ENCODE data around the gene TROAP. TPM values are rescaled to one million over a fixed set of nuclear protein-coding genes. Genes with fewer than 3 reads are reported as not detected.

Gene TROAP
- total RNA-seq, 1 donor from 2014 or later, result 1.4 TPM

GRCh38 chr12:49322367-49322707 lies 718 bp upstream of the TROAP start:
- Histone ChIP-seq H3K4me1 (peaks cover 16% of the 10 kb centered on the region), H3K27ac (peak overlapping the region; percentile 74), H3K4me3 (peak overlapping the region; percentile 80), H3K36me3 (no peaks in the 10 kb centered on the region), H3K9me3 (no peaks in the 10 kb centered on the region), H3K27me3 (ENCODE audit: low read depth) (no peaks in the 10 kb centered on the region)
- TF ChIP-seq CTCF (IDR thresholded peaks at IDR 0.05), result no peak
- no peak for DNase-seq
- ATAC-seq, result no peak
- intact Hi-C loops (cut with DNase I), result no loop called here

- H3K9me3 ChIP-seq, result no peaks in the 10 kb centered on the region
- TF ChIP-seq CTCF (IDR thresholded peaks at IDR 0.05), result no peak
- no peaks in the 10 kb centered on the region for H3K36me3 ChIP-seq
- no peak overlapping the region for H3K27ac ChIP-seq
- peak overlapping the region; percentile 80 for H3K4me3 ChIP-seq
- no peak for ATAC-seq
- H3K4me1 ChIP-seq, result peaks cover 16% of the 10 kb centered on the region
- no peaks in the 10 kb centered on the region for H3K27me3 ChIP-seq (ENCODE audit: low read depth)
- intact Hi-C loops (cut with DNase I), result no loop called here
- DNase-seq, result no peak
Measured at GRCh38 chr12:49323524-49324097, 556 bp downstream of the TROAP start.

- H3K4me1 ChIP-seq, result peaks cover 16% of the 10 kb centered on the region
- H3K4me3 ChIP-seq, result no peak overlapping the region
- intact Hi-C loops (cut with DNase I), result no loop called here
- H3K27ac ChIP-seq, result no peak overlapping the region
- no peak for DNase-seq
- H3K9me3 ChIP-seq, result no peaks in the 10 kb centered on the region
- no peak for TF ChIP-seq CTCF (IDR thresholded peaks at IDR 0.05)
- H3K36me3 ChIP-seq, result no peaks in the 10 kb centered on the region
- H3K27me3 ChIP-seq (ENCODE audit: low read depth), result no peaks in the 10 kb centered on the region
- ATAC-seq, result no peak
Measured at GRCh38 chr12:49325606-49326005, 2.6 kb downstream of the TROAP start.

GRCh38 chr12:49327368-49327767 lies 4.3 kb downstream of the TROAP start:
- no peak overlapping the region for H3K4me3 ChIP-seq
- intact Hi-C loops (cut with DNase I), result no loop called here
- H3K9me3 ChIP-seq, result no peaks in the 10 kb centered on the region
- peaks cover 2% of the 10 kb centered on the region for H3K27me3 ChIP-seq (ENCODE audit: low read depth)
- H3K4me1 ChIP-seq, result peaks cover 9% of the 10 kb centered on the region
- DNase-seq (no peak), ATAC-seq (no peak)
- TF ChIP-seq CTCF (IDR thresholded peaks at IDR 0.05), result no peak
- no peak overlapping the region for H3K27ac ChIP-seq
- H3K36me3 ChIP-seq, result no peaks in the 10 kb centered on the region

GRCh38 chr12:49327887-49328286 lies 4.8 kb downstream of the TROAP start:
- H3K4me1 ChIP-seq, result peaks cover 8% of the 10 kb centered on the region
- TF ChIP-seq CTCF (IDR thresholded peaks at IDR 0.05), result no peak
- DNase-seq (no peak), ATAC-seq (no peak)
- H3K36me3 ChIP-seq, result no peaks in the 10 kb centered on the region
- no peak overlapping the region for H3K4me3 ChIP-seq
- H3K27ac ChIP-seq, result no peak overlapping the region
- H3K9me3 ChIP-seq, result no peaks in the 10 kb centered on the region
- intact Hi-C loops (cut with DNase I), result no loop called here
- peaks cover 7% of the 10 kb centered on the region for H3K27me3 ChIP-seq (ENCODE audit: low read depth)

GRCh38 chr12:49328816-49329215 lies 5.8 kb downstream of the TROAP start:
- intact Hi-C loops (cut with DNase I), result no loop called here
- Histone ChIP-seq H3K27me3 (ENCODE audit: low read depth) (peaks cover 16% of the 10 kb centered on the region), H3K4me3 (no peak overlapping the region), H3K27ac (no peak overlapping the region), H3K36me3 (no peaks in the 10 kb centered on the region), H3K9me3 (no peaks in the 10 kb centered on the region), H3K4me1 (peaks cover 8% of the 10 kb centered on the region)
- no peak for TF ChIP-seq CTCF (IDR thresholded peaks at IDR 0.05)
- ATAC-seq (no peak), DNase-seq (no peak)
